T-helper 1 cell (primary cell): ENCODE data around the gene XRCC6.
"Not testable (repeated sequence)": the region's sequence is repeated elsewhere in the genome, so short reads cannot be mapped to it uniquely, and the experiment has no call there.

Experiments
- DNase-seq, 5 donors: peaks; one replicate each; pipeline ENCODE4 v3.0.0-alpha.2; 2012 to 2020
- total RNA-seq, 4 donors: gene quantifications; one replicate each; lab custom pipeline; 2026; lab: John Stamatoyannopoulos, UW

Gene XRCC6
- 204 to 242 (median 225) reads per million in 4 donors for total RNA-seq

DNA sequence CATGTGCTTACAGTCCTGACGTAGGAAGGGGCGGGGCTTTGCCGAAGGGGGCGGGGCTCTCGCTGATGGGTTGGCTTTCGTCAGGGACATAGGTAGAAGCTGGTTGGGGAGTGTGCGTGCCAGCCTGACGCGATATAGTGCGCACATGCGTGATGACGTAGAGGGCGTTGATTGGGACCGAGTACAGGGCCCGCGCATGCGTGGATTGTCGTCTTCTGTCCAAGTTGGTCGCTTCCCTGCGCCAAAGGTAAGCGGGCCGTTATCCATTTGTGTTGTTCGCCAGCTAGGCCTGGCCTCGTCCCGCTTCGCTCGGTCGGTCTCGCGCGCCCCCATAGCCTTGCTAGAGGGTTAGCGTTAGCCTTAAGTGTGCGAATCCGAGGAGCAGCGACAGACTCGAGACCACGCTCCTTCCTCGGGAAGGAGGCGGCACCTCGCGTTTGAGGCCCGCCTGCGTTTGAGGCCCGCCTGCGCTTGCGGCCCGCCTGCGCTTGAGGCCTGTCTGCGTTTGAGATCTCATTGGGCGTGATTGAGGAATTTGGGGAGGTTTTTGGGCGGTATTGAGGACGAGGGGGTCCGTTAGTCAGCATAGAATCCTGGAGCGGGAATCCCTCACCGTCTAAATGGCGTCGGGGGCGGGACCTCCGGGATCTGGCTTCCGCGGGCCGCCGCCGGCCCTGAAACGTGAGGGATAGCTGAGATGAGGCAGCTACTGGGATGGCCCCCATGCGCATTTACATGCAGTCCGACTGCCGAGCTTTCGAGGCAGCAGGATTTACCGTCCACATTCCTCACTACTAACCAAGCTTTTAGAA is at the start of gene XRCC6:
TSS of gene XRCC6 (plus strand) at position 197 of the 812 bp plus-strand sequence. CDS start 710 bp downstream, outside the sequence.
- DNase-seq, result peak; percentile 99 to 100 (median 100)

- no peak for DNase-seq
Measured at GRCh38 chr22:41571786-41572185, 49.3 kb upstream of the XRCC6 start.

- not testable (repeated sequence) for DNase-seq
Measured at GRCh38 chr22:41572305-41572704, 48.8 kb upstream of the XRCC6 start.

GRCh38 chr22:41573677-41574076 is 47.4 kb upstream of the XRCC6 start:
- no peak for DNase-seq

GRCh38 chr22:41574847-41575381 is 46.2 kb upstream of the XRCC6 start:
- no peak for DNase-seq

- DNase-seq, result no peak
Measured at GRCh38 chr22:41575533-41575932, 45.6 kb upstream of the XRCC6 start.

DNA sequence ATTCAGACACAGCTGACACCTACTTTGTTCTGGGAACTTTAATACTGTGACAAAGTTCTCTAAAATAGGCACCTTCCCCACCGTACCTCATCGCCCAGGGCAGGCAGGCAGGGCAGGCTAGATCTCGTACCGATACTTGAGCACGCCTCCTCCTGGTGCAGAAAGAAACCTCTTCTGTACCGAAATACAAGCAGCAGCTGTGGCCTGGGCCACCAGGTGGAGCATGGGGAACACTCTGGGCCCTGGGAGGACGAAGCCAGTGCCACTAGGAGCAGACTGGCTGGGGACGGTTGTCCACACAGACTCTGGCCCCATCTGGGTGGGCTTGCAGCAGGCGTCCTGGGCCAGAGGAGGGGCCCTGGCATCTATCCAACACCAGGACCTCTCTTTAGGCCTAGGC is 44.2 kb upstream of the XRCC6 start:
- DNase-seq, result peak in 2 of 5 donors; percentile 11 to 40

- DNase-seq, result no peak
Measured at GRCh38 chr22:41578114-41578513, 43.0 kb upstream of the XRCC6 start.

GRCh38 chr22:41578818-41579217 is 42.3 kb upstream of the XRCC6 start:
- no peak for DNase-seq

- DNase-seq, result no peak
Measured at GRCh38 chr22:41579297-41579996, 41.6 kb upstream of the XRCC6 start.

DNA sequence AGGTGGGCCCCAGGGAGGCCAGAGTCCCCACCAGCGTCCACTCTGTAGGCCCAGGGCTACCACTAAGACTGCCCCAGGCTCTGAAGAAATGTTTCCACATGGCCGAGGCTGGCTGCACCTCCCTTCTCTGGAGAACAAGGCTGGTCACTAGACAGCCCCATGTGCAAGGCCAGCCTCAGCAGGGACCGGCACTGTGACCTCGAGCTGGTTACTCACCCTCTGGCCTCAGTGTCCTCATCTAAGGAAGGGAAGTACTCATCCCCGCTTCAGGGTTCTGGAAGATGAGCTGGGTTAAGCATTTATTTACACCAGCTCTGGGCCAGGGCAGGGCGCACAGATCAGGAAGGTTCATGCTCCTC is 41.1 kb upstream of the XRCC6 start:
- DNase-seq, result no peak

DNA sequence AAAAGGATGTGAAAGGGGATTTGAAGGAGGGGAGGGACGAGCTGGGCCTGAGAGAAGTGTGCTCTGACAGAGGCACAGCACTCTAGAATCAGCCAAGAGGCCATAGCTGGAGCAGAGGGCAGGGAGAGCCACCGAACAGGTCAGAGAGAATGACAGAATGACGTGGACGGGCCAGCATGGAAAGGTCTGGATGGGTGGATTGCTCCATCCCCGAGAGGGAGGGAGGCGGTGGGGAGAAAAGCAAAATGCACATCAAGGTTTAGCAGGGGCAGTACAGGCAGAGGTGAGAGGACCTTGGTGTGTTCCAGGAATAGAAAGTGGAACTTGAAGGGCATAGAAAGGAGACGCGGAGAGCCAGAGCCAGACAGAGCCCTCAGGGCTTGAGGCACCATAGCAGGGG is 38.4 kb upstream of the XRCC6 start:
- no peak for DNase-seq

GRCh38 chr22:41584881-41585280 is 36.2 kb upstream of the XRCC6 start:
- no peak for DNase-seq

GRCh38 chr22:41585898-41586297 is 35.2 kb upstream of the XRCC6 start:
- DNase-seq, result no peak

DNA sequence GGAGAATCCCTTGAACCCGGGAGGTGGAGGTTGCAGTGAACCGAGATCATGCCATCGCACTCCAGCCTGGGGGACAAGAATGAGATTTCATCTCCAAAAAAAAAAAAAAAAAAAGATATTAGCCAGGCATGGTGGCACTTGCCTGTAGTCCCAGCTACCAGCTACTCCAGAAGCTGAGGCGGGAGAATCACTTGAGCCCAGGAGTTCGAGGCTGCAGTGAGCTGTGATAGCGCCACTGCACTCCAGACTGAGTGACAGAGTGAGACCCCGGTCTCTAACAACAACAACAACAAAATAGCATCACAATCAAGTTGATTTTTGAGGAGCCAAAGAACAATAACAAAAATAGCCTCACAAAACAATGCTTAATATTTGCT is 33.8 kb upstream of the XRCC6 start:
- no peak for DNase-seq

DNA sequence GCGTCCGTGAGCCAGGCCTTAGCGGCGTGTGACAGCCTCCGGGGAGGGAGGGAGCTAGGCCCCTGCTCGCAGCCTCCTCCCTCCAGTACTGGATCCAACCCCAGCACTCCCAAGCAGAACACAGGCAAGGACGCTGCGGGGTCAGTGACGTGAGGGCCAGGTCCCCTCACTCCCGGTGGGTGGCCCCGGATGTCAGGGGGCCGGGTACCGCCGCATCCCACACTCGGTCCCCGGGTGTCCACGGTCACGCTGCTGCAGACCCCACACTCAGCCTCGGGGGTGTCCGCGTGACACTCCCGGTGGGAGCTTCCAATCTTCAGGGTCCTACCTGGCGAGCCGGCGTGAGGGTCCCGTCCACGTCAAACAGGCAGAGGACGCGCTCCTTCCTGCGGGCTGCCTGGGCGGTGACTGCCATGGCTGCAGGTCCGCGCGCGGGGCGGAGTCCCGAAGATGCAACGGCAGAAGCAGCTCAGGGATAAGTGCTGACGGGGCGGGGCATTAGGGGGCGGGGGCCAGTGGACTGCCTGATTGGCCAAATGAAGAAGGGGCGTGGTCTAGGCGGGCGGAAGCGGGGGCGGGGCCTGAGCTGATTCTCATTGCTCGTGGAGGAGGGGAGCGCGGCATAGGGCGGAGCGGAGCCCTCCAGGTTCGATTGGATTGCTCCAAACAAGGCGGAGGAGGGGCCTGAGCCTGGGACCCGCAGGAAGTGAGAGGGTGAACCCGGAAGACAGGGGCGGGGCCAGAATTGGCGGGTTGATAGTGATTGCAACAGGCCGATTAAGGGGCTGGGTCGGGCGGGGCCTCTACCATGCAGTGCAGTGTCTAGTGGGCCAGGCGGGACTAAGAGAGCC is 31.5 kb upstream of the XRCC6 start, which contains the start of gene PMM1:
TSS of gene PMM1 (minus strand) at position 450 of the 851 bp plus-strand sequence. CDS start at position 415, 35 bp downstream.
- peak; percentile 100 for DNase-seq

DNA sequence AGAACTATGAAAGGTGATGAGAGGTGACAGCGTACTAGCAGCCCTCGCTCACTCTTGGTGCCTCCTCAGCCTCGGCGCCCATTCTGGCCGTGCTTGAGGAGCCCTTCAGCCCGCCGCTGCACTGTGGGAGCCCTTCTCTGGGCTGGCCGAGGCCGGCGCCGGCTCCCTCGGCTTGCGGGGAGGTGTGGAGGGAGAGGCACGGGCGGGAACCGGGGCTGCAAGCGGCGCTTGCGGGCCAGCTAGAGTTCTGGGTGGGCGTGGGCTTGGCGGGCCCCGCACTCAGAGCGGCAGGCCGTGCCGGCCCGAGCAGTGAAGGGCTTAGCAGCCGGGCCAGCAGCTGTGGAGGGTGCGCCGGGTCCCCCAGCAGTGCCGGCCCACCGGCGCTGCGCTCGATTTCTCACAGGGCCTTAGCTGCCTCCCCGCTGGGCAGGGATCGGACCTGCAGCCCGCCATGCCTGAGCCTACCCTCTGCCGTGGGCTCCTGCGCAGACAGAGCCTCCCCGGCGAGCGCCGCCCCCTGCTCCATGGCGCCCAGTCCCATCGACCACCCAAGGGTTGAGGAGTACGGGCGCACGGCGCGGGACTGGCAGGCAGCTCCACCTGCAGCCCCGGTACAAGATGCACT is 27.6 kb upstream of the XRCC6 start:
- not testable (repeated sequence) for DNase-seq

DNA sequence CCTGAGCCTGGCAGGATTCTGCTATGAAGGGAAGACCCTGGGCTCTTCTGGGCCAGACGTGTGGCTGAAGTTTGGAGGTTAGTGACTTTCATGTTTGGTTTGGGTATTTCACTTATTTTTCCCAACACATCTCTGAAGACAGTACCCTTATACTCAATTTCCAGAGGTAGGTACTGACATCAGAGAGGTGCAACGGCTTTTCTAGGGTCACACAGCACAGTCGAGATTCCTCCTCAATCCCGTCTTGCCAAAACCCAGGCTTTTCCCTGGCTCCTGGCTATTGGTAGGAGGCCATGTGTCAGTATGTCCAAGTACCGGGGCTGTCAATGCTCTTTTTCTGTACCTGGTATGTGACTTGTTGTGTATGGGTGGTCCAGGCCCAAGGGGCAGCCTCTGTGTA is 25.4 kb upstream of the XRCC6 start:
- DNase-seq, result no peak

- DNase-seq, result peak in 1 of 5 donors; percentile 25
Measured at GRCh38 chr22:41596776-41597634, 24.1 kb upstream of the XRCC6 start.

GRCh38 chr22:41597635-41597953 is 23.5 kb upstream of the XRCC6 start:
- DNase-seq, result no peak

GRCh38 chr22:41598081-41598480 is 23.0 kb upstream of the XRCC6 start:
- no peak for DNase-seq
